Cardiac fibroblast (primary cell): Measurements from ENCODE around the gene SKP2.
"Not testable (repeated sequence)": the region's sequence is repeated elsewhere in the genome, so short reads cannot be mapped to it uniquely, and the experiment has no call there.

Experiments
- DNase-seq, 2 donors: peaks; one replicate each; pipeline versions ENCODE4 v3.0.0 to v3.0.0-alpha.2; 2010; ENCODE audit warnings: low read depth in 2 of 2
- H3K4me3 ChIP-seq, 2 donors: replicated peaks in 1 of 2; 1 replicate in 1 of 2; 2 replicates in 1 of 2; pipeline ENCODE4 v1.5.1; 2011; ENCODE audit warnings: low read depth in 2 of 2, low read length in 2 of 2, mild to moderate bottlenecking in 2 of 2, moderate library complexity in 1 of 2
- CTCF ChIP-seq: IDR thresholded peaks from one replicate; pipeline ENCODE4 v1.5.1; 2011; ENCODE audit warnings: low read depth, mild to moderate bottlenecking, low read length, inconsistent platforms

SKP2 gene

GRCh38 chr5:36198281-36198680 lies 46.4 kb downstream of the SKP2 start:
- TF ChIP-seq CTCF, result no peak
- H3K4me3 ChIP-seq, result no peak overlapping the region

GRCh38 chr5:36198783-36199182 lies 46.9 kb downstream of the SKP2 start:
- DNase-seq, H3K4me3 ChIP-seq: not testable (repeated sequence)

More at GRCh38 chr5:36198281-36198680, 46.4 kb downstream of the SKP2 start:
- peak in 1 of 2 donors; percentile 49 for DNase-seq

GRCh38 chr5:36199620-36200019 lies 47.7 kb downstream of the SKP2 start:
- H3K4me3 ChIP-seq, result no peak overlapping the region
- peak; percentile 35 to 81 for DNase-seq
- TF ChIP-seq CTCF, result no peak

GRCh38 chr5:36200513-36200912 lies 48.6 kb downstream of the SKP2 start:
- no peak overlapping the region for H3K4me3 ChIP-seq
- no peak for TF ChIP-seq CTCF
- DNase-seq, result peak; percentile 49 to 92

- DNase-seq, result peak; percentile 33 to 72
- no peak for TF ChIP-seq CTCF
- H3K4me3 ChIP-seq, result no peak overlapping the region
Measured at GRCh38 chr5:36202521-36202961, 50.6 kb downstream of the SKP2 start.

- TF ChIP-seq CTCF, result no peak
- DNase-seq, result no peak
- H3K4me3 ChIP-seq, result no peak overlapping the region
Measured at GRCh38 chr5:36205329-36205728, 53.4 kb downstream of the SKP2 start.

- TF ChIP-seq CTCF, result no peak
- no peak overlapping the region for H3K4me3 ChIP-seq
- peak in 1 of 2 donors; percentile 10 for DNase-seq
Measured at GRCh38 chr5:36206913-36207312, 55.0 kb downstream of the SKP2 start.
